ENCODE results near the gene NBEAL2.
"Not testable (repeated sequence)": the region's sequence is repeated elsewhere in the genome, so short reads cannot be mapped to it uniquely, and the experiment has no call there.

The NBEAL2 gene

GRCh38 chr3:46962427-46962826 lies 17.0 kb upstream of the NBEAL2 start:
- no peak for FAIRE-seq

GRCh38 chr3:46962990-46963389 lies 16.5 kb upstream of the NBEAL2 start:
- no peak for FAIRE-seq

GRCh38 chr3:46964038-46964590 lies 15.4 kb upstream of the NBEAL2 start:
- FAIRE-seq, result not testable (repeated sequence)

GRCh38 chr3:46965151-46965550 lies 14.3 kb upstream of the NBEAL2 start:
- no peak for FAIRE-seq

GRCh38 chr3:46966811-46967210 lies 12.7 kb upstream of the NBEAL2 start:
- no peak for FAIRE-seq

GRCh38 chr3:46968783-46969428 lies 10.6 kb upstream of the NBEAL2 start:
- FAIRE-seq, result no peak

- no peak for FAIRE-seq
Measured at GRCh38 chr3:46970391-46971091, 8.9 kb upstream of the NBEAL2 start.

GRCh38 chr3:46971151-46971550 lies 8.3 kb upstream of the NBEAL2 start:
- no peak for FAIRE-seq

- FAIRE-seq, result no peak
Measured at GRCh38 chr3:46971742-46972141, 7.7 kb upstream of the NBEAL2 start.

GRCh38 chr3:46972396-46972795 lies 7.1 kb upstream of the NBEAL2 start:
- no peak for FAIRE-seq

GRCh38 chr3:46974421-46975171 lies 4.9 kb upstream of the NBEAL2 start:
- no peak for FAIRE-seq

GRCh38 chr3:46976326-46977190 lies 2.9 kb upstream of the NBEAL2 start, which contains the start of gene CCDC12:
Gene CCDC12 (minus strand): TSS chr3:46976745. CDS start chr3:46976732, 13 bp downstream.
- FAIRE-seq, result no peak

GRCh38 chr3:46977811-46978195 lies 1.7 kb upstream of the NBEAL2 start:
- FAIRE-seq, result no peak

- no peak for FAIRE-seq
Measured at GRCh38 chr3:46978381-46978780, 1.1 kb upstream of the NBEAL2 start.

GRCh38 chr3:46979958-46980497 lies 562 bp downstream of the NBEAL2 start:
- no peak for FAIRE-seq

- FAIRE-seq, result no peak
Measured at GRCh38 chr3:46981932-46982471, 2.5 kb downstream of the NBEAL2 start.

- no peak for FAIRE-seq
Measured at GRCh38 chr3:46982546-46982945, 3.1 kb downstream of the NBEAL2 start.

GRCh38 chr3:46984591-46985459 lies 5.4 kb downstream of the NBEAL2 start:
- FAIRE-seq, result no peak

GRCh38 chr3:46985588-46985987 lies 6.1 kb downstream of the NBEAL2 start:
- no peak for FAIRE-seq

- no peak for FAIRE-seq
Measured at GRCh38 chr3:46986055-46986730, 6.7 kb downstream of the NBEAL2 start.

Data from colon (tissue), 2 donors.